Activated CD4-positive, alpha-beta T cell treated with anti-CD3 and anti-CD28 coated beads, Interleukin-2, Interleukin-6, amounts not matched to agents 100 ng/mL and 50 ng/mL, durations not matched to agents 16 hours and 8 hours (primary cell): ENCODE results near the gene PTEN.
A peak's percentile ranks its signal among the peaks of the same experiment; 100 is the strongest.
"Not testable (repeated sequence)": the region's sequence is repeated elsewhere in the genome, so short reads cannot be mapped to it uniquely, and the experiment has no call there.

ENCODE experiments used
- DNase-seq: peaks from one replicate; pipeline ENCODE4 v3.0.0-alpha.2; 2020

The PTEN gene

GRCh38 chr10:87846023-87846422, 17.4 kb upstream of the PTEN start:
- no peak for DNase-seq

GRCh38 chr10:87846711-87847110, 16.7 kb upstream of the PTEN start:
- not testable (repeated sequence) for DNase-seq

GRCh38 chr10:87847550-87847949, 15.9 kb upstream of the PTEN start:
- no peak for DNase-seq

- no peak for DNase-seq
Measured at GRCh38 chr10:87849001-87849400, 14.4 kb upstream of the PTEN start.

- peak; percentile 65 for DNase-seq
Measured at GRCh38 chr10:87850742-87851205, 12.7 kb upstream of the PTEN start.

- no peak for DNase-seq
Measured at GRCh38 chr10:87852089-87852488, 11.3 kb upstream of the PTEN start.

- not testable (repeated sequence) for DNase-seq
Measured at GRCh38 chr10:87855247-87855646, 8.2 kb upstream of the PTEN start.

GRCh38 chr10:87855665-87856064, 7.8 kb upstream of the PTEN start:
- DNase-seq = not testable (repeated sequence)

GRCh38 chr10:87860156-87860795, 3.1 kb upstream of the PTEN start:
- peak; percentile 46 for DNase-seq

- no peak for DNase-seq
Measured at GRCh38 chr10:87860816-87861403, 2.5 kb upstream of the PTEN start.

GRCh38 chr10:87861566-87861952, 1.9 kb upstream of the PTEN start:
- DNase-seq = peak; percentile 14

GRCh38 chr10:87861953-87862678, 1.3 kb upstream of the PTEN start:
- peak; percentile 95 for DNase-seq

- DNase-seq = peak; percentile 71
Measured at GRCh38 chr10:87862679-87863052, 759 bp upstream of the PTEN start.

GRCh38 chr10:87863951-87864495, 598 bp downstream of the PTEN start:
- DNase-seq = peak; percentile 43

- DNase-seq = peak; percentile 27
Measured at GRCh38 chr10:87864496-87865059, 1.2 kb downstream of the PTEN start.

GRCh38 chr10:87865241-87865881, 1.9 kb downstream of the PTEN start:
- no peak for DNase-seq

GRCh38 chr10:87866412-87866974, 3.1 kb downstream of the PTEN start:
- peak; percentile 23 for DNase-seq

- DNase-seq = no peak
Measured at GRCh38 chr10:87867453-87867852, 4.0 kb downstream of the PTEN start.

GRCh38 chr10:87868277-87868676, 4.9 kb downstream of the PTEN start:
- DNase-seq = no peak

- DNase-seq = not testable (repeated sequence)
Measured at GRCh38 chr10:87869139-87869538, 5.7 kb downstream of the PTEN start.

- DNase-seq = no peak
Measured at GRCh38 chr10:87869773-87870551, 6.5 kb downstream of the PTEN start.

GRCh38 chr10:87872828-87873227, 9.4 kb downstream of the PTEN start:
- no peak for DNase-seq
